GM12878 (cell line): Measurements from ENCODE around the gene SLC39A13. TPM values are rescaled to one million over a fixed set of nuclear protein-coding genes. Genes with fewer than 3 reads are reported as not detected.

Experiments
- BACH1 ChIP-seq: fragments of 450-650 bp; IDR thresholded peaks from 2 replicates; pipeline ENCODE4 v1.6.1; 2017; ENCODE audit warnings: mild to moderate bottlenecking, borderline replicate concordance
- CEBPB ChIP-seq, 2 experiments: fragments of 150-350 bp in 1 of 2; IDR thresholded peaks; 2 replicates each; pipeline ENCODE4 v1.6.1; 2012 to 2014; ENCODE audit warnings: low read depth in 2 of 2, low read length in 2 of 2, borderline replicate concordance in 1 of 2, inconsistent platforms in 1 of 2
- CREM ChIP-seq: IDR thresholded peaks from 2 replicates; pipeline ENCODE4 v1.6.1; 2014; ENCODE audit warnings: antibody characterized with exemption, low read depth
- E4F1 ChIP-seq: fragments of 450-650 bp; IDR thresholded peaks from 2 replicates; pipeline ENCODE4 v1.6.1; 2018; ENCODE audit warnings: borderline replicate concordance, mild to moderate bottlenecking; ENCODE audit not compliant: partially characterized antibody
- NFYB ChIP-seq: IDR thresholded peaks from 2 replicates; pipeline ENCODE4 v1.6.1; 2011; ENCODE audit warnings: low read depth, mild to moderate bottlenecking, low read length, improper control_type of control experiment, moderate library complexity; ENCODE audit not compliant: insufficient read depth
- SUZ12 ChIP-seq: fragments of 200-600 bp; sonication (generic); IDR thresholded peaks from one replicate; pipeline ENCODE4 v1.6.1; 2018; ENCODE audit warnings: antibody characterized with exemption, mild to moderate bottlenecking; ENCODE audit not compliant: unreplicated experiment
- ZNF687 ChIP-seq: fragments of 450-650 bp; IDR thresholded peaks from 2 replicates; pipeline ENCODE4 v1.6.1; 2017; ENCODE audit warnings: mild to moderate bottlenecking, moderate library complexity
- polyA plus RNA-seq, 11 experiments: library from polyadenylated mRNA; depleted of rRNA in 4 of 11; unstranded in 6 of 11; stranded (reverse) in 5 of 11; fragments of >200 nt; fragmentation: Nextera tagmentation in 4 of 11; fragmentation: Illumina TruSeq in 1 of 11; extraction: Ambion mirVana in 4 of 11; extraction: Trizol in 1 of 11; gene quantifications; 1 replicate in 1 of 11; 2 replicates in 10 of 11; pipeline versions ENCODE4 v1.2.1 to v1.2.3, GENCODE V29; 2011 to 2016; ENCODE audit warnings: inconsistent platforms in 2 of 11, missing spikeins in 2 of 11, low read depth in 1 of 11
- total RNA-seq, 4 experiments: library from RNA; depleted of rRNA in 3 of 4; stranded (reverse); fragments of >200 nt in 3 of 4; fragmentation: Illumina TruSeq in 1 of 4; extraction: Trizol in 1 of 4; gene quantifications; 2 replicates each; pipeline versions ENCODE4 v1.2.1 to v1.2.3, GENCODE V29; 2013 to 2021
- TF ChIP-seq, protein P1 (sequence below): fragments of 450-650 bp; formaldehyde crosslinking; IDR thresholded peaks from 2 replicates; pipeline ENCODE4 v1.4.0; 2020; ENCODE audit warnings: mild to moderate bottlenecking, moderate library complexity
- TF ChIP-seq, protein P2 (sequence below): fragments of 450-650 bp; IDR thresholded peaks from 2 replicates; pipeline ENCODE4 v1.6.1; 2014; ENCODE audit warnings: mild to moderate bottlenecking

SLC39A13 gene
- total and polyA plus RNA-seq, 10 of the 15 experiments (the other 5 are each of a cell fraction or from before 2014, with no cell fraction given) = 0.23 to 19.8 (median 6.3) TPM

- TF ChIP-seq, protein P1, sequence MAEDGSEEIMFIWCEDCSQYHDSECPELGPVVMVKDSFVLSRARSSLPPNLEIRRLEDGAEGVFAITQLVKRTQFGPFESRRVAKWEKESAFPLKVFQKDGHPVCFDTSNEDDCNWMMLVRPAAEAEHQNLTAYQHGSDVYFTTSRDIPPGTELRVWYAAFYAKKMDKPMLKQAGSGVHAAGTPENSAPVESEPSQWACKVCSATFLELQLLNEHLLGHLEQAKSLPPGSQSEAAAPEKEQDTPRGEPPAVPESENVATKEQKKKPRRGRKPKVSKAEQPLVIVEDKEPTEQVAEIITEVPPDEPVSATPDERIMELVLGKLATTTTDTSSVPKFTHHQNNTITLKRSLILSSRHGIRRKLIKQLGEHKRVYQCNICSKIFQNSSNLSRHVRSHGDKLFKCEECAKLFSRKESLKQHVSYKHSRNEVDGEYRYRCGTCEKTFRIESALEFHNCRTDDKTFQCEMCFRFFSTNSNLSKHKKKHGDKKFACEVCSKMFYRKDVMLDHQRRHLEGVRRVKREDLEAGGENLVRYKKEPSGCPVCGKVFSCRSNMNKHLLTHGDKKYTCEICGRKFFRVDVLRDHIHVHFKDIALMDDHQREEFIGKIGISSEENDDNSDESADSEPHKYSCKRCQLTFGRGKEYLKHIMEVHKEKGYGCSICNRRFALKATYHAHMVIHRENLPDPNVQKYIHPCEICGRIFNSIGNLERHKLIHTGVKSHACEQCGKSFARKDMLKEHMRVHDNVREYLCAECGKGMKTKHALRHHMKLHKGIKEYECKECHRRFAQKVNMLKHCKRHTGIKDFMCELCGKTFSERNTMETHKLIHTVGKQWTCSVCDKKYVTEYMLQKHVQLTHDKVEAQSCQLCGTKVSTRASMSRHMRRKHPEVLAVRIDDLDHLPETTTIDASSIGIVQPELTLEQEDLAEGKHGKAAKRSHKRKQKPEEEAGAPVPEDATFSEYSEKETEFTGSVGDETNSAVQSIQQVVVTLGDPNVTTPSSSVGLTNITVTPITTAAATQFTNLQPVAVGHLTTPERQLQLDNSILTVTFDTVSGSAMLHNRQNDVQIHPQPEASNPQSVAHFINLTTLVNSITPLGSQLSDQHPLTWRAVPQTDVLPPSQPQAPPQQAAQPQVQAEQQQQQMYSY (CRISPR knock-in tag) = no peak
- TF ChIP-seq SUZ12 = no peak
- TF ChIP-seq BACH1 = no peak
- TF ChIP-seq, protein P2, sequence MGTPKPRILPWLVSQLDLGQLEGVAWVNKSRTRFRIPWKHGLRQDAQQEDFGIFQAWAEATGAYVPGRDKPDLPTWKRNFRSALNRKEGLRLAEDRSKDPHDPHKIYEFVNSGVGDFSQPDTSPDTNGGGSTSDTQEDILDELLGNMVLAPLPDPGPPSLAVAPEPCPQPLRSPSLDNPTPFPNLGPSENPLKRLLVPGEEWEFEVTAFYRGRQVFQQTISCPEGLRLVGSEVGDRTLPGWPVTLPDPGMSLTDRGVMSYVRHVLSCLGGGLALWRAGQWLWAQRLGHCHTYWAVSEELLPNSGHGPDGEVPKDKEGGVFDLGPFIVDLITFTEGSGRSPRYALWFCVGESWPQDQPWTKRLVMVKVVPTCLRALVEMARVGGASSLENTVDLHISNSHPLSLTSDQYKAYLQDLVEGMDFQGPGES = no peak
- TF ChIP-seq E4F1 = no peak
- no peak for TF ChIP-seq CREM
- no peak for TF ChIP-seq CEBPB (IDR thresholded peaks at IDR 0.05; ENCODE audit: borderline replicate concordance in 1 of 2, low read depth in 2 of 2, low read length in 2 of 2)
- TF ChIP-seq NFYB = no peak
- TF ChIP-seq ZNF687 = no peak
These were observed 14.4 kb upstream of the SLC39A13 start (continued) for GRCh38 chr11:47394050-47394321.
